Activated gamma-delta T cell treated with Interleukin-2 at 50 U/mL for 16 hours (primary cell): Measurements from ENCODE around the gene TMEM86B.
A peak's percentile ranks its signal among the peaks of the same experiment; 100 is the strongest.
"Not testable (repeated sequence)": the region's sequence is repeated elsewhere in the genome, so short reads cannot be mapped to it uniquely, and the experiment has no call there.

ENCODE experiments used
- DNase-seq: peaks from one replicate; pipeline ENCODE4 v3.0.0-alpha.2; 2020

The TMEM86B gene

DNA sequence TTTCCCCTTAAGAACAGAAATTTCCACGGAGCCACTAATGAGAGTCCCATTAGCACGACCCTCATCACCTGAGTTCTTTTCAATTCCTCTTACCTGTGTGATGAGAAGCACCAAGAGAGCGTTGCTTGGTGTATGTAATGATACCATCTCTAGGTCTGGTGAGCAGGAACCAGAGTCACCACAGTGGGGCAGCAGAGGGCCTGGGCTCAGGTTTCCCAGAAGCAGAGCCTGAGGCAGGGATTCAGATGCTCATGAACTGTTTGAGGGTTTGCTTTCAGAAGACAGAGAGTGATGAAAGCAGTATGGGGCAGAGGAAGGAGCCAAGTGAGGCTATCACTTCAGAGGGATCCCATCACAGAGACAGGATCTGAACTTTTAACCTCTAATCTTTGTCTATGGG is 16.1 kb downstream of the TMEM86B start:
- peak; percentile 27 for DNase-seq

DNA sequence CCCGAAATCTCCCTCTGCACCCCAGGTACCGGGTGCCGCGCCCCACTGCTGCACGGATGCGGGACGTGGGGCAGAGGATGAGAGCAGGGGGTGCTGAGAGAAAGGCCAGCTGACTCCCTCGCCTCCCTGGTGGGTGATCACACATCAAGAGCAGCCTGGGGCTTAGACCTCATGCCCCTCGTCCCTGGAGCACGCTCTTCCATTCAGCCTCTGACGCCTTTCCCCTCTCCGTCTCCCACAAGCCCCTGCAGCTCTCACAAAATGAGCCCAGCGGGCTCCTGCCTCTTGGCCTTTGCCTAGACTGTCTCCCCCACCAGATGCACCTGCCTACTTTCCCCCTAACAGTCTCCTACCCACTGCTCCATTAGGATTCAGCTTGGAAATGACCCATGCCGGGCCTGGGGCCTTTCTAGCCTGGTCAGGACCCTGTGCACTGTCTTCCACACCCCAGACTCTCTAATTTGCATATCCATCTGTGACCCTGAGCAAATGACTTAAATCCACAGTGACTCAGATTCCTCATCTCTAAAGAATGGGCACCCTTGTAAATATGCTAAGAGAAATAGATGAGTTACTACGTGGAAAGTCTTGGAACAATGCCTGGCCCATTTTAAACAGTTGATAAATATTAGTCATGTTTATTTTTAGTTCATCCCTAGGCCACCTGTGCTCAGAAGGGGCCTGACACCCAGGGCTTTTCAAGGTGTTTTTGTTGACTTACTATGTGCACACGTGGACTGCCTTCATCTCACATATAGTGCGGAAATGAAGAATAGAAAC is 18.7 kb downstream of the TMEM86B start:
- DNase-seq: no peak

DNA sequence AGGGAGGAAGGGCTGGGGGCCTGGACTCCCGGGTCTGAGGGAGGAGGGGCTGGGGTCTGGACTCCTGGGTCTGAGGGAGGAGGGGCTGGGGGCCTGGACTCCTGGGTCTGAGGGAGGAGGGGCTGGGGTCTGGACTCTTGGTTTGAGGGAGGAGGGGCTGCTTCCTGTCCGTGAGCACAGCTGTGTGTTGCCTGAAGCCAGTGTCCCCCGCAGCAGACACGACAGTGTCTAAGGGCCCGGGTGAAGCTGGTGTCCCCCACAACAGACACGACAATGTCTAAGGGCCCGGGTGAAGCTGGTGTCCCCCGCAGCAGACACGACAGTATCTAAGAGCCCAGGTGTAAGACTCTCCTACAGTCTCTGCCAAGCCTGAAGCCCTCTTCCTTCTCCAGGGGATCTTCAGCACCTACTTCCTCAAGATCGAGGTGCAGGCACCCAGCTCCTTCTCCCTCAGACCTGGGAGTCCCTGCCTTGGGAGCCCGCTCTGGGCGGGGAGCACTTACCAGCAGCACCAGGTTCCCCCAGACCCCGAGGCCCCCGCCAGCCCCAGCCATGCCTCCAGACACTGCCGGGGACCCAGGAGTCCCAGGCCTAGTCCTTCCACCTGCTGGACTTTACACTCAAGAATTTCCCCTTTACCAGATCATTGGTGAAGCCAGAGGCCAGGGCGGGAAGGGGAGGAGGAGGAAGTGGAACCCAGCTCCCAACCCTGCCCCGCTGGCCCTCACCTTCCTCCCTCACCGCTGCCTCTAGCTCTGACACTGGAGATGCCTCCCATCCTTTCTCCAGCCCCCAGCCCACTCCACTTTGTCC is 19.5 kb downstream of the TMEM86B start, which contains the start of gene PTPRH:
Gene PTPRH, minus strand, starts transcription at position 622 of the 813 bp plus-strand sequence. Its CDS starts 68 bp downstream, at position 554.
- no peak for DNase-seq

DNA sequence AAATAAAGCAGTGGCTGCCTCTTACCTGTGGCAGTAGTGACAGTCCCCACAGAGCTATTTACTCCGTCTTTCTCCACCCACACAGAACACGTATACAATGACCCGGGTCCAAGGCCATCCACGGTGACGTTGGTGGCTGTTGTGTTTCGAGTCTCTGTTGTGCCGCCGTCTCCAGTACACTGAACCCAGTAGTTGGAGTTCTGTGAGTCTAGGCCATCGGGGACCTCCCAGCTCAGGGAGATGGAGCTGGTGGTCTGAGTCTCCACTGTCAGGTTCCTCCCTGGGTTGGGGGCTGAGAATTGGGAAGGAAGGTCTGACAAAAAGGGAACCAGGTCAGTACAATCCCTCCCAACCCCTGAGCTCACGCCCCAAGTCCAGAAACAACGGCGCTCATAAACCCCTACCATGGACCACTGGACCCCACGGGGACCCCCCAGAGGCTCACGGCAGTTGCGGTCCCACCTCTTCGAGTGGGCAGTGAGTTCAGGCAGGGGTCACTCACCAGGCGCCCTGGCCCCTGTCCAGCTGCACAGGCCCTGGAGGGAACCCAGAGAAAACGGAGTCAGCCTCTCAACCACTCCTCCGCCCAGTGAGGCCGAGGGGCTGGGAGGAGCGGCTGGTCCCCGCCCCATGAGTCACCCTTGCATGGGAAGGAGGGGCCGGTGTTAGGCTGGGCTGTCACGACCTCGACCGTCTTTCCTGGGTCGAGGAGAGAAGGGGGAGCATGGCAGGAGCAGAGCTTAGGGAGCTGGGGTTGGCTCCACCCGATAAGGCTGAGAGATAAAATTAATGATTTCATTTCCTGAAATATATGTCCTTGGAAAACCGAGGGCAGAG is 21.7 kb downstream of the TMEM86B start:
- no peak for DNase-seq

DNA sequence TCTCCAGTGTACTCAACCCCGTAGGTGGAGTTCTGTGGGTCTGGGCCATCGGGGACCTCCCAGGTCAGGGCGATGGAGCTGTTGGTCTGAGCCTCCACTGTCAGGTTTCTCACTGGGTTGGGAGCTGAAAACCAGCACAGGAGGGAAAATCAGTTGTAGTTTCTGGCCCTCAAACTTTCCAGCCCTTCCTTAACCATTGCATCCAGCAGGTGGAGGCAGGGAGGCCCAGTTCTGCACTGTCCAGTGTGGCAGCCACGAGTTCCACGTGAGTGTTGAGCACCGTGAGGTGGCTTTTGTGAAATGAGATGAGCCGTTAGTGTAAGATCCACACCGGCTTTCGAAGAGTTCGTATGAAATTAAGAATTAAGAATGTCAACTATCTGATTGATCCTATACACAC is 26.4 kb downstream of the TMEM86B start:
- DNase-seq: not testable (repeated sequence)

DNA sequence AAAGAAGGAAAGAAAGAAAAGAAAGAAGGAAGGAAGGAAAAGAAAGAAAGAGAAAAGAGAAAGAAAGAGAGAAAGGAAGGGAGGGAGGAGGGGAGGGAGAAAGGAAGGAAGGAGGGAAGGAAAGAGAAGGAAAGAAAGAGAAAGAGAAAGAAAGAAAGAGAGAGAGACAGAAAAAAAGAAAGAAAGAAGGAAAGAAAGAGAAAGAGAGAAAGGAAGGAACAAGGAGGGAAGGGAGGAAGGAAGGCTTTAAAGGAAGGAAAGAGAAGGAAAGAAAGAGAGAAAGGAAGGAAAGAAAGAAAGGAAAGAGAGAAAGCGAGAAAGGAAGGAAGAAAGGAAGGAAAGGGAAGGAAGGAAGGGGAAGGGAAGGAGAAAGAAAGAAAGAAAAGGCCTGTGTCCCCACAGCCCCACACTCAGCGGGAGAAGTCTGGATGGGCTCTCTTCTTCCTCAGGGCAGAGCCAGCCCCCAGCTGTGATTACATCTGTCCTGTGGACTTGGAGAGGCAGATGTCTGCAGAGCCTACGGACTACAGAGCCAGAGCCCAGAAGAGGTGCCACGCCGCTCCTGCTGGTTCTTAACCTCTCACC is 28.9 kb downstream of the TMEM86B start:
- DNase-seq: no peak

DNA sequence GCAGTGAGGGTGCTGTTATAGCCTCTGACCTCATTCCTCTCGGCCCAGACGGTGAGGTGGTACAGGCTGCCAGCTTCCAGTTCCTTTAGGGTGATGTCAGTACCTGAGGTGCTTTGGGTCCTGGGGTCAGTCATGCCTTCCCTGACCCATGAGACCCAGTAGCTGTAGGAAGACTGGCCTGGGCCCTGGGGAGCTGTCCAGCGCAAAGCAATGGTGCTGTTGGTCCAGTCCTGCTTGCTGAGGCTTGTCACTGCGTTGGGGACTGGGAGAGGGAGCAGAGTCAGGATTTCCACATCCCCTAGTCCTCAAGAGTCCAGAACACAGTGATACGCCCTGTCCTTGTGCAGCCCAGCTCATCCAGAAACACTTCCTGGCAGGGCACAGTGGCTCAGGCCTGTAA is 29.9 kb downstream of the TMEM86B start:
- no peak for DNase-seq

DNA sequence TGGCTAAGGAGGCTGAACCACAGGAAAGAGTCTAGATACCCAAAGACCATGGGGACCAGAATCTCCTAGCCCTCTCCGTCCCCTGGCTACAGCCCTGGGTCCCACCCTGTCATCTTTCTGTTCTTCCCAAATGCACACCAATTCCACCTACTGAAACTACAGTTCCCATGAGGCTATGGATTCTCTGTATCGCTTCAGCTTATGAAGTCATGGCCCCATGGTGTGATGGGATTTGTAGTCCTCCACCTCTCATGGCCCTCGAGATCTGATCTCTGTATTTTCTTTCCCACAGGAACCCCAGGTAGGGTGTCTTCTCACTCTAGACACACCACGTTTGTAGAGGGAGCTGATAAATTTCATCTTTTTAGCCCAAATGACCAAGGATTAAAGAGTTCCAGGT is 31.0 kb downstream of the TMEM86B start:
- no peak for DNase-seq

DNA sequence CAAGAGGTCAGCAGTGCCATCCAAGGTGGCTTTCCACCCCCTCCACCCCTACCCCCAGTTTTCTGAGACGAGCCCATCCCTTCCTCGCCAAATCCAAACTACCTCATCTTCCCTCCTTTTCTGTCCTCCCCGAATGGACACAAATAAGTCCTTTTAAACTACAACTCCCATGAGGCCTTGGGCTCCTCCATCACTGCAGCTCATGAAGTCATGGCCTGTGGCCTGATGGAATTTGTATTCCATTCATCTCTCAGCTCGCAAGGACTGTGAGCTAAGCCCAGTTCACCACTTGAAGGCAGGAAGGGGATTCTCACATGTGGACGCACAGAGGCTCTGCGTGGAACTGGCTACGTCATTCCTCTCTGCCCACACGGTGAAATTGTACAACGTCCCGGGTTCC is 31.8 kb downstream of the TMEM86B start:
- no peak for DNase-seq

DNA sequence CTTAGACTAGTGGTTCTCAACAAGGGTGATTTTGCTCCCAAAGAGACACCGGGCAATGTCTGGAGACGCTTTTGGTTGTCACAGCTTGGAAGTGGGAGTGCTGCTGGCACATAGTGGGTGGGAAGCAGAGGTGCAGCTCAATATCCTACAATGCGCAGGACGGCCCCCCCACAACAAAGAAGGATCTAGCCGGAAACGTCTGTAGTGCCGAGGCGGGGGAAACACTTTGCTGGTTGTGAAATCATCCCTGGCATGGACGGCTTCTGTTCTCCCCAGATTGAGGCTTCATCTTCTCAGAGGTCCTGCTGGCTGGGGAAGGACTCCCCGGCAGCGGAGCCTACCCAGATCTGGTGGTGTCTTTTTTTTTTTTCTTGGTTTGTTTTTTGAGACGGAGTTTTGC is 35.1 kb downstream of the TMEM86B start:
- no peak for DNase-seq

DNA sequence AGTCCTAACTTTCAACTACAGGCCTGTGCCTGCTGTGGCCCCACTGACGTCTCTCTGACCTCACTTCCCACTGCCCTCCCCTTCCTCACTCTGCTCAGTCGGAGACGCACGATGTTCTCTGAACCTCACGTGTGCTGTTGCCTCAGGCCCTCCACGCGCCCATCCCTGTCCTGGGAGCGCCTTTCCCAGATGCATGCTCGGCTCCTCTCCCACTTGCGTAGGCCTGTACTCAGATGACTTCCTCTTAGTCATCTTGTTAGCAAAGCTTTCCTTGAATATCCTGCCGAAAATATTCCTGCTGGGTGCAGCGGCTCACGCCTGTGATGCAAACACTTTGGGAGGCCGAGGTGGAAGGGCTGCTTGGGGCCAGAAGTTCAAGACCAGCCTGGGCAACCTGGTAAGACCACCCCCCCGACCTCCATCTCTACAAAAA is 39.1 kb downstream of the TMEM86B start:
- no peak for DNase-seq

DNA sequence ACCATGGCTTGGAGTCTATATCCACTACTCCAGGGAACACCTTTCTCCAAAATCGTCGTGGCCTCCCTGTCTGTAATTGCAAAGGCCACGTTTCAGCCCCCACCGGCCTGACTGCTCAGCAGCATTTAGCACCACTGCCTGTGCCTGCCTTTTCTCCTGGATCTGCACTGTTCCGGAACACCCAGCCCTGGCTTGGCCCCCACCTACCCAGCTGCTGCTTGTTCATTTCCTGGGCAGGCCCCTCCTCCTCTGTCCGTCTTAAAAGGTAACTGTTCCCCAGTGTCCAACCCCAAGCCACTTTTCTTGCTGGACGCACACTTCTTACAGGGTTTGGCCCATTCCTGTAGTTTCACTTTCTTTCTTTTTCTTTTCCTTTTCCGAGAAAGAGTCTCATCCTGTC is 39.9 kb downstream of the TMEM86B start:
- no peak for DNase-seq

DNA sequence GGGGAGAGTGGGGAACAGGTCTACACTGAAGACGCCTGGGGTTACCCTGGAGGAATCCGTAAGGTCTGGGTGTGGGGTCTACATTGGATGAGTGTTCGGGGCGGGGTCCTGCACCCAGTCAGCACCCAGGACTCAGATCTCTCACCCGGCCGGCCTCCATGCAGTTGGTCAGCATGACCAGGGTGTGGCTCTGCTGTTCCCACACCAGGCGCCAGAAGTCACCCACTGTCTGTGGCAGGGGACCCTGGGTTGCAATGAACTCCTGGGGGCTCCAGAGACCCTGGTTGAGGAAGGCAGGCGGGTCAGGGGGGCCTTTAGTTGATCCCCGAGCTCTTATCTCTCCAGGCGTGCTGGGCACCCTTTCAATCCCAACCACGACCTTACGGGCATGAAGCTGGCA is 42.5 kb downstream of the TMEM86B start:
- DNase-seq: no peak

DNA sequence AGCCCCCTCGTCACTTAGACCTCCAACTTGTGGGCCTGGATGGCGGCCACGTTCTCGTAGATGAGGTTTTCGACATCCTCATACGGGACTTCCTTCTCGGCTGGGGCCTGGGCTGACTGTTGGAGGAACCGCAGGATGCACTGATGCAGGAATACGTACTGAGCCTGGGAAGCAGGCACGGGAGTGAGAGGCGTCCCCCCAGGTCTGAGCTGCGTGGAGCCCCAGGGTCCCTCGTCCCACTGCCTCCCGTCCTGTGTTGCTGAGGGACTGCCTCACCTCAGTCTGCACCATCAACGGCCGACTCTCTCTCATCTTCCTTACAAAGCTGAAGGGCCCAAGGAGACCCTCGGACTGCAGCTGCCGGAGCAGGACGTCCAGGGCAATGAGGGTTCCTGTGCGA is 46.8 kb downstream of the TMEM86B start:
- no peak for DNase-seq

DNA sequence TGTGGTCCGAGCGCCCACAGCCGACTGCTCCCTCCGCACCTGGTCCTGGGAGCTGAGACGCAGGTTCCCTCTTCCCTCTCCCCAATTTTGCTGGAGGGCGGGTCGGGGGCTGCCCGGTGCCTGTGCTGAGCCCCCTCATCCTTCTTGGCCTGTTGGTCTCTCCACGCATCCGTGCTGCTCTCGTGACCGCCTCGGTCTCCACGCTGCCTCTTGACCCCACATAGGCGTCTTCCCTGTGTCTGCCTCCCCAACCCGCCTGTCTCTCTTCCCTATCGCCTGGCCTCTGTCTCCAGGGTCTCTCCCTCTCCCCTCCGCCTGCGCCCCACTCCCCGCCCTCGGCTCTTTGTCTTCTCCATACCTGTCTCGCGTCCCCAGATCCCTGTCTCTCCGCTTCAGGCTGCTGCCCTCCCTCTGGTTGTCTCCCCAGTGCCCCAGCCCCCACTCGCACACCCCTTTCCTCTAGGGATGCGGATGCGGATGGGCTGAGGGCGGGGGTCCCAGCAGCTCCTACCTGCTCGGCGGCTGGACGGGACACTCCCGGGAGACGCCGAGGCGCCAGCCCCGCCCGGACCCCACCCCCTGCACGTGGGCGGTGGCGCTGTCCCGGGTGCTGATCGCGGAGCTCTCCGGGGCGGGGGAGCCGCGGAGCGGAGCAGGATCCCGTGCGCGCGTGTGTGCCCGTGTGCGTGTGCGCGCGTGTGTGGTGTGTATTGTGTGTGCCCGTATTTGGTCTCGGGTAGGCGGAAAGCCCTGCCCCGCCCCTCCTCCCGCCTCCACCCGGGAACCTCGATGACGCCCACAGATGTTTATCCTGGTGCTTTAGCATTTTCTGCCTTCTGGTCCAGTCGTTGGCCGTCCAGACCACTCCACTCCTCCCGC is 48.7 kb downstream of the TMEM86B start, which contains the start of gene SYT5:
Gene SYT5, minus strand, starts transcription at position 684 of the 879 bp plus-strand sequence. CDS start 1,248 bp downstream, outside the sequence.
- peak; percentile 52 for DNase-seq

DNA sequence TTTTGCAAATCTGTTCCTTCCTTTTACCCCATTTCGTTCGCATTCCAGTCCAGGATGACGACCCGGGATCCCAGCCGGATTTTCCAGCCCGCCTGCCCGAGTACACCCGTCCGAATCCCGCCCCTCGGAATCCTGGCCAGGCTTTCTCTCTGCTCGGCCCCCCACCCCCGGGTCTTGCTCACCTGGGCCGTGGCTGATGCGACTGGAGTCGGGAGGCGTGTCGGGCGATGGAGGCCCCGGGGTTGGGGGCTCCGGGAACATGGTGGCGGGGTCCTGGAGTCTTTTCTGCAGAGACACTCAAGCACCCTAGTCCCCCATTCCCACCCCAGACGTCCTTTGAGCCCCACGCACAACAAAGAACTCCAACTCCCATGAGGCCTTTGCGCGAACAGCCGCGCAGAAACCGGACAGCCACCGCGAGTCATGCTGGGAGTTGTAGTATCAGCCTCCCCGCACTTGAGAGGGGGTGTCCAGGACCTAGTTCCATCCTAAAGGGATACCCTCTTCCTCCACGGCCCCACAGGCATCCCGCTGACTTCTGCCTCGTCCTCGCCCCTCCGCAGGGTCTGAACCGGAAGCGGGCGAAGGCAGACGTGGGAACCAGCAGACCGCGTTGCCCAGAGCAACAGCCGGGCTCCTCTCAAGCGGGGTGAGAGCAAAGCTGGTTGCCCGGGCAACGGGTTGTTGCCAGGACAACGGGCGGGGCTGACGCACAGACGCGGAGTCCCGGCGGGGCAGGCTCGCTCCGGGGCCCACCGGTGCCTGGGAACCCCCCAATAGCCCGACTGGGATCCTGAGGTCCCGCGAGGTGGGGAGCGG is 49.6 kb downstream of the TMEM86B start:
- peak; percentile 94 for DNase-seq
